HG03354 (cell line): ENCODE data around the gene CDH11.

Experiments used
- ATAC-seq: cut with Tn5 transposase; IDR thresholded peaks from one replicate; pipeline ENCODE4 v1.9.1; 2021; ENCODE audit warnings: mild to moderate bottlenecking; ENCODE audit not compliant: unreplicated experiment, poor library complexity, severe bottlenecking

The CDH11 gene

GRCh38 chr16:65121870-65122723, at the start of gene CDH11:
Gene CDH11 (minus strand): TSS chr16:65122063. CDS start chr16:65004869, 117,194 bp downstream.
- ATAC-seq, result no peak

GRCh38 chr16:65154321-65154720, 32.5 kb upstream of the CDH11 start:
- no peak for ATAC-seq

- no peak for ATAC-seq
Observed at GRCh38 chr16:65153365-65154105, 31.7 kb upstream of the CDH11 start.

GRCh38 chr16:65148804-65149203, 26.9 kb upstream of the CDH11 start:
- no peak for ATAC-seq

- no peak for ATAC-seq
Observed at GRCh38 chr16:65142276-65142675, 20.4 kb upstream of the CDH11 start.

GRCh38 chr16:65136681-65137080, 14.8 kb upstream of the CDH11 start:
- no peak for ATAC-seq

- no peak for ATAC-seq
Observed at GRCh38 chr16:65126845-65127624, 5.2 kb upstream of the CDH11 start.

- no peak for ATAC-seq
Observed at GRCh38 chr16:65125871-65126270, 4.0 kb upstream of the CDH11 start.

GRCh38 chr16:65125322-65125721, 3.5 kb upstream of the CDH11 start:
- ATAC-seq, result no peak

- ATAC-seq, result no peak
Observed at GRCh38 chr16:65124596-65124995, 2.7 kb upstream of the CDH11 start.

GRCh38 chr16:65124212-65124548, 2.3 kb upstream of the CDH11 start:
- ATAC-seq, result no peak

- no peak for ATAC-seq
Observed at GRCh38 chr16:65123396-65124211, 1.7 kb upstream of the CDH11 start.

- no peak for ATAC-seq
Observed at GRCh38 chr16:65122724-65123395, 997 bp upstream of the CDH11 start.

- ATAC-seq, result no peak
Observed at GRCh38 chr16:65120831-65121721, 787 bp downstream of the CDH11 start.

GRCh38 chr16:65120461-65120830, 1.4 kb downstream of the CDH11 start:
- ATAC-seq, result no peak

GRCh38 chr16:65119901-65120401, 1.9 kb downstream of the CDH11 start:
- no peak for ATAC-seq

- ATAC-seq, result no peak
Observed at GRCh38 chr16:65119435-65119834, 2.4 kb downstream of the CDH11 start.

GRCh38 chr16:65118871-65119270, 3.0 kb downstream of the CDH11 start:
- no peak for ATAC-seq
